ENCODE data around the gene GMPR. TPM values are rescaled to one million over a fixed set of nuclear protein-coding genes. Genes with fewer than 3 reads are reported as not detected.

The GMPR gene
- total and polyA plus RNA-seq, 10 donors, result 5.4 to 37.4 (median 13.8) TPM

DNA sequence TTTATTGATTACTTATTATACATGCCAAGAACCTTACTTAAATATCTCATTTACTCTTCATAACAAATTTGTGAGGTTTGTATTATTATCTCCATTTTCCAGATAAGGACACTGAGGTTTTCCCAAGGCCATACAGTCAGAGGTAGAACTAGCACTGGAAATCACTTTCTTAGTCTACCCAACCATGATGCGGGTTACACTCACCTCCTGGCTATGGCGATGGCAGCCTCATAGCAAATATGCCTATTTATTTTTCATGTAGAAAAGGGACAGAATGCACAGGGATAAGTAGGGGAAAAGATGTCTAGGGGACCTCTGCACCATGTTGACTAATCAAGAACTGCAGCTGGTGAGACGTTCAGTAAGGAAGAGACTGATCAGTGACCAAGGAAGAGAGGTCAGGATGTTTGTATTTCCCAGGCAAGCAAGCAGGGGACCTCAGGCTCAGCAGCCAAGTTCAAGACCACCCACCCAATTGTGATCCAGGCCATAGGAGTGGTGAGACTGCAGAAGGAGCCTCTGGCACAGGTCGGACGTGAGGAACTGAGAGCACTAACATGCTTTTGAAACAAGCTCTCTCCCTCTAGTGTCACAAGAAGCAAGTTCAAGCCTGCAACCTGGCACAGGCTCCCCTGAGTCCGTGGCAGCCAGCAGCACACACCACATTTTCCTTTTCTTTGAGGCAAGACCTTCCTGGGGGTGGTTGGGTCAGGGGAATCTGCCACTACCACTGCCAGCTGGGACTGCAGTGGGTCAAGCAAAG, 97.8 kb downstream of the GMPR start:
- no peaks in the 10 kb centered on the region for H3K27me3 ChIP-seq (replicated peaks in 1 of 7)
- TF ChIP-seq POLR2A (IDR thresholded peaks at IDR 0.05), result no peak
- no peak for TF ChIP-seq POLR2AphosphoS5 (IDR thresholded peaks at IDR 0.05)
- no peak for TF ChIP-seq CTCF (IDR thresholded peaks at IDR 0.05 in 8 of 11, conservative IDR thresholded peaks at IDR 0.05 in 3 of 11)
- WGBS, 5 donors, result 74 to 82% (median 81%) methylated on average over 6 of the region's 6 CpGs
- H3K4me1 ChIP-seq, result peaks cover 14 to 66% (median 33%) of the 10 kb centered on the region in 6 donors
- no peaks in the 10 kb centered on the region for H3K36me3 ChIP-seq
- no peak overlapping the region for H3K4me3 ChIP-seq
- H3K9me3 ChIP-seq, result no peaks in the 10 kb centered on the region
- H3K27ac ChIP-seq, result no peak overlapping the region
- intact Hi-C loops (cut with DNase I; ENCODE audit: low total_unique reads), result no loop called here
- DNase-seq, result no peak

- peaks cover 8 to 61% (median 26%) of the 10 kb centered on the region in 6 donors for H3K4me1 ChIP-seq
- H3K27ac ChIP-seq, result no peak overlapping the region
- DNase-seq, result no peak
- no peaks in the 10 kb centered on the region for H3K27me3 ChIP-seq (replicated peaks in 1 of 7)
- TF ChIP-seq POLR2A (IDR thresholded peaks at IDR 0.05), result no peak
- TF ChIP-seq CTCF (IDR thresholded peaks at IDR 0.05 in 8 of 11, conservative IDR thresholded peaks at IDR 0.05 in 3 of 11), result no peak
- no peak for TF ChIP-seq POLR2AphosphoS5 (IDR thresholded peaks at IDR 0.05)
- WGBS, 5 donors, result 77 to 90% (median 86%) methylated on average over 6 of the region's 6 CpGs
- intact Hi-C loops (cut with DNase I; ENCODE audit: low total_unique reads), result no loop called here
- no peaks in the 10 kb centered on the region for H3K9me3 ChIP-seq
- no peak overlapping the region for H3K4me3 ChIP-seq
- H3K36me3 ChIP-seq, result no peaks in the 10 kb centered on the region
Observed at GRCh38 chr6:16336911-16337294, 98.5 kb downstream of the GMPR start.

DNA sequence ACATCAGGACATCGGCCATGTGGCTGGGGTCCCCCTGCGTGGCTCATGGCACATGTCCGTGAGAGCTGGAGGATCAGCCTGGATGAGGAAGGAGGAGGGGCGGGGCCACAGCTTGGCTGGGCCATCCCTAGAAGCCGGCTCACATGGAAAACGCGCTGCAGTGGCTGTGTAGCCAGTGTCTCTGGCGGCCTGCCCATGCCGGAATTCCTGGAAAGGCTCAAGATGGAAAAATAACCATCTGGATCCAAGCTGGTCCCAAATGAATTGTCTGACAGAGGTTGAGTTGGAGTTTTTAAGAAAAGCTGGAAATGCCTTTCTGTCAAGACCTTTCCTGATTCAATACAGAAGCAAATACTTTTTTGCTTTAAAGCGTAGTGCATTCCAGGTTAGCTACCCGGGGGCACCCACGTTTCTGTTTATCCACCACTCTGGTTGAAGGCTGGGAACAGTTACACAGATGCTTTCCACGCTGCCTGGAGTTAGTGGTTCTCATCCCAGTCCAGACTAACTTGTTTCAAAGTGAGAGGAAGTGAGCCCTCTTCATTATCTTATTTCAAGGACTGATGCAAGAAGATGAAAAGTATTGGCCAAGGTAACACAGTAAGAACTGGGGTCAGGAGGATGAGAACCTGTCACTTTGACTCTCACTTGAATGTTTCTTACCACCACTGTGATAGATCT, 99.0 kb downstream of the GMPR start:
- no peak for TF ChIP-seq POLR2A (IDR thresholded peaks at IDR 0.05)
- no peak for TF ChIP-seq CTCF (IDR thresholded peaks at IDR 0.05 in 8 of 11, conservative IDR thresholded peaks at IDR 0.05 in 3 of 11)
- TF ChIP-seq POLR2AphosphoS5 (IDR thresholded peaks at IDR 0.05), result peak; percentile 58 to 70 (median 59)
- no peak overlapping the region for H3K4me3 ChIP-seq
- H3K4me1 ChIP-seq, result peaks cover 2 to 61% (median 23%) of the 10 kb centered on the region in 6 donors
- no peaks in the 10 kb centered on the region for H3K27me3 ChIP-seq (replicated peaks in 1 of 7)
- H3K36me3 ChIP-seq, result no peaks in the 10 kb centered on the region
- WGBS, 5 donors, result 64 to 81% (median 70%) methylated on average over 13 of the region's 13 CpGs
- H3K27ac ChIP-seq, result peak overlapping the region in 2 of 8 donors; percentile 38 to 47
- peak; percentile 83 for DNase-seq
- intact Hi-C loops (cut with DNase I; ENCODE audit: low total_unique reads), result no loop called here
- H3K9me3 ChIP-seq, result no peaks in the 10 kb centered on the region
